Psoas muscle (tissue), 8 donors: Measurements from ENCODE around the gene UTP11. TPM values are rescaled to one million over a fixed set of nuclear protein-coding genes. Genes with fewer than 3 reads are reported as not detected.

Experiments
- ATAC-seq, 4 donors: fragments of 200-7000 bp; cut with Tn5 transposase; one replicate each; pipeline ENCODE4 v1.9.1; 2020; ENCODE audit warnings: moderate library complexity in 3 of 4, mild to moderate bottlenecking in 2 of 4
- DNase-seq, 2 donors: peaks; one replicate each; pipeline ENCODE4 v3.0.0-alpha.2; 2020
- H3K27ac ChIP-seq: fragments of 200-600 bp; one replicate; pipeline ENCODE4 v1.8.0; 2022
- H3K27me3 ChIP-seq, 3 donors: fragments of 200-600 bp in 1 of 3; one replicate each; pipeline versions ENCODE4 v1.6.1 to v1.8.0; 2013 to 2022; ENCODE audit warnings: low read length in 2 of 3, mild to moderate bottlenecking in 2 of 3, moderate library complexity in 1 of 3; ENCODE audit not compliant: insufficient read depth in 3 of 3
- H3K36me3 ChIP-seq, 2 donors: fragments of 200-600 bp in 1 of 2; one replicate each; pipeline versions ENCODE4 v1.6.1 to v1.8.0; 2013 to 2022; ENCODE audit warnings: low read depth in 1 of 2, mild to moderate bottlenecking in 1 of 2, moderate library complexity in 1 of 2; ENCODE audit not compliant: insufficient read depth in 1 of 2
- H3K4me1 ChIP-seq: fragments of 200-600 bp; one replicate; pipeline ENCODE4 v1.8.0; 2022
- H3K4me3 ChIP-seq: fragments of 200-600 bp; one replicate; pipeline ENCODE4 v1.8.0; 2022; ENCODE audit warnings: mild to moderate bottlenecking
- H3K9me3 ChIP-seq: fragments of 200-600 bp; one replicate; pipeline ENCODE4 v1.8.0; 2022
- WGBS, 3 donors: extraction: QIAGEN DNeasy Blood & Tissue Kit; methylation state at CpG; one replicate each; pipeline versions ENCODE4 v1.1.6 to v1.1.7; 2013; 5-methylcytosine and 5-hydroxymethylcytosine counted together
- intact Hi-C, 2 donors: fragments of 100-400 bp; cut with DNase I; formaldehyde crosslinking; loops; one replicate each; pipeline versions ENCODE4 v1.11.0 to v1.14.2; 2022
- polyA plus RNA-seq, 3 donors: library from polyadenylated mRNA; stranded (reverse); fragments of 200-250 nt; gene quantifications; one replicate each; pipeline ENCODE4 v1.2.3, GENCODE V29; 2013
- total RNA-seq, 4 donors: library from RNA; stranded (reverse); fragmentation: NEBNext Ultra II Directional in 2 of 4; extraction: Animal tissue kit (Norgen Biotek cat#: 25700) in 2 of 4; gene quantifications; one replicate each; pipeline versions ENCODE4 v1.2.1 to v1.2.4, GENCODE V29; 2021 to 2023
- TF ChIP-seq, protein P1 (sequence below): fragments of 200-600 bp; IDR thresholded peaks from one replicate; pipeline ENCODE4 v1.8.0; 2022; ENCODE audit warnings: antibody characterized with exemption
- donor health status: healthy with polysubstance abuse.
- donor health status: DM: no; HTN: no; CAD: no; lungs with moderate emphysema.
- donor health status: Bipolar disorder and iron deficiency.
- donor health status: healthy.
- donor health status: DM: yes; HTN: yes; CAD: no.
- donor health status: DM: no; HTN: no; CAD: no.
- donor health status: DM: no; HTN: no; CAD: no.
- donor health status: DM: yes; HTN: yes; CAD: no.

The UTP11 gene
- total and polyA plus RNA-seq, 7 donors, result 65.2 to 253 (median 155) TPM

DNA sequence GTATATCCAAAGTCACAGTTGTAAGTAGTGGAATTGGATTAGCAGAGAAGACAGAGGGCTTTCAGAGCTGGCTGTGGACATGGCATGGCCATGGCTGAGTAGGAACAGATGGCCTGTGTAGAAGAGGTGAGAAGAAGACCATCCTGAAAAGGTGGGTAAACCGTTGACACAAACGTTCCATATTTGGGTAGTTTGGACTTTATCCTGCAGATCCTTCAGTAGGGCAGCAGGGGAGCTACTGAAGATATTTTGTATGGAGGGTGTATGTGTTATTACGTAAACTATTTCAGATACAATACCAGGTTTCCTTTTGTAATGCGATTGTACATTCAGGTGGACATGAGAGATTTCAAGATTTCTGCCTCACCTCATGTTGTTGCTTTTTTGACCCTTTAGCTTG lies 1.6 kb downstream of the UTP11 start:
- Histone ChIP-seq H3K4me1 (peaks cover 85% of the 10 kb centered on the region), H3K9me3 (no peaks in the 10 kb centered on the region), H3K4me3 (peak overlapping the region; percentile 85), H3K27me3 (no peaks in the 10 kb centered on the region), H3K27ac (peak overlapping the region; percentile 98), H3K36me3 (peaks cover 0 to 41% of the 10 kb centered on the region in 2 donors)
- TF ChIP-seq, protein P1, sequence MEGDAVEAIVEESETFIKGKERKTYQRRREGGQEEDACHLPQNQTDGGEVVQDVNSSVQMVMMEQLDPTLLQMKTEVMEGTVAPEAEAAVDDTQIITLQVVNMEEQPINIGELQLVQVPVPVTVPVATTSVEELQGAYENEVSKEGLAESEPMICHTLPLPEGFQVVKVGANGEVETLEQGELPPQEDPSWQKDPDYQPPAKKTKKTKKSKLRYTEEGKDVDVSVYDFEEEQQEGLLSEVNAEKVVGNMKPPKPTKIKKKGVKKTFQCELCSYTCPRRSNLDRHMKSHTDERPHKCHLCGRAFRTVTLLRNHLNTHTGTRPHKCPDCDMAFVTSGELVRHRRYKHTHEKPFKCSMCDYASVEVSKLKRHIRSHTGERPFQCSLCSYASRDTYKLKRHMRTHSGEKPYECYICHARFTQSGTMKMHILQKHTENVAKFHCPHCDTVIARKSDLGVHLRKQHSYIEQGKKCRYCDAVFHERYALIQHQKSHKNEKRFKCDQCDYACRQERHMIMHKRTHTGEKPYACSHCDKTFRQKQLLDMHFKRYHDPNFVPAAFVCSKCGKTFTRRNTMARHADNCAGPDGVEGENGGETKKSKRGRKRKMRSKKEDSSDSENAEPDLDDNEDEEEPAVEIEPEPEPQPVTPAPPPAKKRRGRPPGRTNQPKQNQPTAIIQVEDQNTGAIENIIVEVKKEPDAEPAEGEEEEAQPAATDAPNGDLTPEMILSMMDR, result no peak
- DNase-seq, result no peak
- no peak for ATAC-seq
- 26 to 49% (median 30%) methylated on average over 4 of the region's 4 CpGs for WGBS, 3 donors
- intact Hi-C loops, result no loop called here

DNA sequence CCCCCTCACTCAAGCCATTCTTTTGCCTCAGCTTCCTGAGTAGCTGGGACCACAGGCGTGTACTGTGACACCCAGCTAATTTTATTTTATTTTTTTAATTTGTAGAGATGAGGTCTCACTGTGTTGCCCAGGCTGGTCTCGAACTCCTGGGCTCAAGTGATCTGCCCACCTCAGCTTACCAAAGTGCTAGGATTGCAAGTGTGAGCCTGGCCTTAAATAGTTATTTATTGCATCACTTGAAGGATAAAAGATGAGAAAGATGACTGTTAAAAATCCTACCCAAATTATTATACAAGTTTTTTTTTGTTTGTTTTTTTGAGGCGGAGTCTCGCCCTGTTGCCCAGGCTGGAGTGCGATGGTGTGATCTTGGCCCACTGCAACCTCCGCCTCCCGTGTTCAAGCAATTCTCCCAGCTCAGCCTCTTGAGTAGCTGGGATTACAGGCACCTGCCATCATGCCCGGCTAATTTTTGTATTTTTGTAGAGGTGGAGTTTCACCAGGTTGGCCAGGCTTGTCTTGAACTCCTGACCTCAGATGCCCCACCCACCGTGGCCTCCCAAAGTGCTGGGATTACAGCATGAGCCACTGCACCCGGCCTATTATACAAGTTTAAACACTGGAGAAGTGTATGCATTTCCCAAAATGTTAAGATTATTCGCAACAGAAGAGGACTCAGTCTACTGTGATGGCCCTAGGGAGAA lies 2.3 kb downstream of the UTP11 start:
- Histone ChIP-seq H3K9me3 (no peaks in the 10 kb centered on the region), H3K27ac (peak overlapping the region; percentile 98), H3K27me3 (no peaks in the 10 kb centered on the region), H3K4me1 (peaks cover 90% of the 10 kb centered on the region), H3K4me3 (peak overlapping the region; percentile 85), H3K36me3 (peaks cover 2 to 48% of the 10 kb centered on the region in 2 donors)
- TF ChIP-seq, protein P1, result no peak
- no peak for ATAC-seq
- intact Hi-C loops, result no loop called here
- 43 to 69% (median 51%) methylated on average over 11 of the region's 11 CpGs for WGBS, 3 donors
- peak in 1 of 2 donors; percentile 57 for DNase-seq

DNA sequence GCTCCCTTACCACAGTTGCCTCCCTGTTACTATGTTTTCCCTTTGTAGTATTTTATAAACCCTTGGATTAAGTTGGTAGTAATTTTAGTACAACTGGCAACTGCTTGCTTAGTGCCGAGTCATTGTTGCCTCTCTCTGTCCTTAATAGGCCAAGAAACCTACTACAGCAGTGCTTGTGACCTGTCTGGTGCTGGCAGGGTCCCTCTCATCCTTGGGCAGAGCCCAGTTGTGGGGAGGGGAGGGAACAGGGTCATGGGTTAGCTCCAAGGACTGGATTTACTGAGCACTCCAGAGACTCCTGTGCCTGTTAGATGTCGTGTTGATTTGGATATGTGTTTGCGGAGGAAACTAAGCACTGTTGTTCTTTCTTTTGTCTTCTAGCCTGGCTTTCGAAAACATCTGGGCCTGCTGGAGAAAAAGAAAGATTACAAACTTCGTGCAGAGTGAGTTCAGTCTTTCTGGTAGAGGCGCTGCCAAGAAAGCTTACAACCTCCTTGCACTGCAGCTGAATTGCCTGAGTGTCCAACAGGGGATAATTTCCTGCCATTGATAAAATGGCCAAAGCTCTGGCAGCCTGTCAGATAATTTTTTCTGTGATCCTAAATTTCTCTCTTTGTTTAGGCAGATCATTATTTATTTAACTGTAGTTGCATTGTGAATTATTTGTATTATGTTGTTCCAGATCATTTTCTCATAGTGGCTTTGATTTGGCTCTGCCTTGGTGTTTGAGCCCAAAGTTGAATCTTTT lies 3.6 kb downstream of the UTP11 start:
- Histone ChIP-seq H3K27me3 (no peaks in the 10 kb centered on the region), H3K27ac (peak overlapping the region; percentile 98), H3K36me3 (peaks cover 2 to 61% of the 10 kb centered on the region in 2 donors), H3K9me3 (no peaks in the 10 kb centered on the region), H3K4me3 (peak overlapping the region; percentile 51), H3K4me1 (peaks cover 90% of the 10 kb centered on the region)
- TF ChIP-seq, protein P1, result no peak
- ATAC-seq (peak; percentile 58 to 73 (median 68)), DNase-seq (peak; percentile 54 to 92)
- 15 to 24% (median 18%) methylated on average over 6 of the region's 6 CpGs for WGBS, 3 donors
- intact Hi-C loops, result no loop called here

DNA sequence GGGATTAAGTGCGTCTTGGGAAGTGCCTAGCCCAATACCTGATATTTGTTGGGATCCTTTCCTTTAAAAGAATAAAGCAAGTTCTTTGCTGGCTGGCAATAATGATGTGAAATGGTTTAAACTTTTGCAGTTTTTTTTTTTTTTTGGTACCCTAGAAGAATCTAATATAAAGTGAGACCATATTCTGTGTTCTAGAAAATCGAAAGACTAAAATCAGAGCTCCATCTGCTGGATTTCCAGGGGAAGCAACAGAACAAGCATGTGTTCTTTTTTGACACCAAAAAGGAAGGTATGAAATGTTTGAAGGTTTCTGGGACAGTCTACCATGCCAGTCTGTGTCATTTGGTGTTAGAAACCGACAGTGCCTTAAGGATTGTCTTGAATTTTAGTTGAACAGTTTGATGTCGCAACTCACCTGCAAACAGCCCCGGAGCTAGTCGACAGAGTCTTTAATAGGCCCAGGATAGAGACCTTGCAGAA lies 6.4 kb downstream of the UTP11 start:
- Histone ChIP-seq H3K36me3 (peaks cover 8 to 89% of the 10 kb centered on the region in 2 donors), H3K4me1 (peaks cover 96% of the 10 kb centered on the region), H3K9me3 (no peaks in the 10 kb centered on the region), H3K4me3 (peak overlapping the region; percentile 51), H3K27me3 (no peaks in the 10 kb centered on the region), H3K27ac (peak overlapping the region; percentile 98)
- TF ChIP-seq, protein P1, result peak; percentile 67
- WGBS, 3 donors, result 41 to 71% (median 56%) methylated on average over 6 of the region's 6 CpGs
- no peak for ATAC-seq
- DNase-seq, result no peak
- intact Hi-C loops, result loop anchor here in 1 of 2 donors (2.0 kb wide), 1 partner anchor 28 kb away; the partner anchor contains the start of gene SF3A3
